GM18873 (cell line): ENCODE measurements around the gene RBPJ.

Experiments
- ATAC-seq: cut with Tn5 transposase; IDR thresholded peaks from one replicate; pipeline ENCODE4 v1.9.1; 2021; ENCODE audit warnings: mild to moderate bottlenecking, moderate library complexity, moderate number of reproducible peaks; ENCODE audit not compliant: unreplicated experiment, low FRiP score

The RBPJ gene

GRCh38 chr4:26476545-26476944 is 155.7 kb downstream of the RBPJ start:
- ATAC-seq: no peak

- ATAC-seq: no peak
These were observed 157.5 kb downstream of the RBPJ start for GRCh38 chr4:26478330-26478729.

GRCh38 chr4:26482508-26483462 is 162.0 kb downstream of the RBPJ start:
- ATAC-seq: no peak

GRCh38 chr4:26484032-26484515 is 163.3 kb downstream of the RBPJ start:
- ATAC-seq: no peak

- ATAC-seq: no peak
These were observed 163.7 kb downstream of the RBPJ start for GRCh38 chr4:26484516-26484915.
